LHCN-M2 (cell line): ENCODE results near the gene UCN. TPM values are rescaled to one million over a fixed set of nuclear protein-coding genes. Genes with fewer than 3 reads are reported as not detected.
"Not testable (repeated sequence)": the region's sequence is repeated elsewhere in the genome, so short reads cannot be mapped to it uniquely, and the experiment has no call there.

Experiments used
- DNase-seq: peaks from one replicate; pipeline ENCODE4 v3.0.0-alpha.2; 2012; ENCODE audit warnings: low read depth
- polyA plus RNA-seq: library from polyadenylated mRNA; unstranded; fragments of >200 nt; gene quantifications from one replicate; pipeline ENCODE4 v1.2.1, GENCODE V29; 2012; ENCODE audit warnings: missing spikeins
- total RNA-seq: library from RNA; depleted of rRNA; stranded (reverse); fragments of >200 nt; gene quantifications from 2 replicates; pipeline ENCODE4 v1.2.3, GENCODE V29; 2014; rRNA removed

The UCN gene, protein sequence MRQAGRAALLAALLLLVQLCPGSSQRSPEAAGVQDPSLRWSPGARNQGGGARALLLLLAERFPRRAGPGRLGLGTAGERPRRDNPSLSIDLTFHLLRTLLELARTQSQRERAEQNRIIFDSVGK
- total RNA-seq = 1.2 and 2.2 TPM in 2 replicates
- polyA plus RNA-seq = 0.62 TPM

DNA sequence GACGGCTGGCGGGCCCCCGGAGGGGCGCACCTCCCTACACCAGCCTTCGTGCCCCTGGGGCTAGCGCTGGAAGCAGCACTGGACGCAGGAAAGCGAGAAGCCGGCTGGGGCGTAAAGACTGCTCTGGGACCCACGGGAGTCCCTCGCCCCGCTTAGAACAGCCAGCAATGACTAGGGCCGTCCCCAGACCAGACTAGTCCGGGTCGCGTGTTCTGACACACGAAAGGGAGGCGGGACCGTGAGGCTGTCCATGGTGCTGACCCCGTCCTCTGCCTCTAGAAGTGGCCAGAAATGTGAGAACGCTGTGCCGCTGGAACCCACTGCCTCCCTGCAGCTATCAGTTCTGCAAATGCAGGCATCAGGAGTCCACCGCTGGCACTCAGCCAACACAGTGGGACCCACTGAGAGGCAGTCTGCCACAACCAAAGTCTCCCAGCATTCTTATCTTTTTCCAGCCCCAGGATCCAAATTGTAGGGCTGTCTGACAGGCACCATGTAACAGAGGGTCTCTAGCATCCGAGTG, at the start of gene UCN:
TSS of gene UCN (minus strand) at position 87 of the 523 bp plus-strand sequence. CDS start 550 bp downstream, outside the sequence.
- no peak for DNase-seq

DNA sequence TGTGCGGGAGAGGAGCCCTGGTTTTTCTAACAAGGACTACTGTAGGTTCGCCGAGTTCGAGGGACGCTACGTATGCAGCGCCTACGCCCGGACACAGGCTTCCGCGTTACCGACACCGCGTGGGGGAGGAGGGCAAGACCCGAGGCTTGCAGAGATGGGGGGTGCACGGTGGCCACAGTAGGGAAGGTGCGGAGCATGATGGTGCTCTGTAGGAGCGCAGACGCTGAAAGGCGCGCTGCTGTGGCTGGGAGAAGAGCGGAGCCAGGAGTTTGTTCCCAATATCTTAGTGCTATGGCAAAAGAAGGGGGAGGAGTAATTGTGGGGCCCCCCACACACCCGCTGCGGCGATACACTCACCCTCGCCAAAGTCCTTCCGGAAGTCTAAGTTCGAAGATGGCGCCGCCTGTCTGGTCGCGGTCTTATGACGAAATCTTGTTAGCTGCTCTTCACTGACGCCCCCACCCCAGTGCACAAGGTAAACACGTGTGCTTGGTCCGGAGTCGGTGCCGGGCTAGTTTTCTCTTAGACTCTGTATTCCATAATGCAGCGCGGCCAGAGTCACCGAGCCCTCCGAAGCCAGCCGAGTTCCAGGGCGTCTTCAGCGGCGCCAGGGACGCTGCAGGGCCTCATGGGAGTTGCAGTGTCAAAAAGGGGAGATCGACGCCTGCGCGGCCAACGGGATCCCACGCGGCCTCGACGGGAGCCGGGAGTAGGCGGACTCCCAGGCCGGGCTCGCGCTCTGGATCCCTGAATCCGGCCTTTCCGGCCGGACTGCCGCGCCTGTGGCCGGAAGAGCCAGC, 48.3 kb upstream of the UCN start, which contains the start of gene GTF3C2:
TSS of gene GTF3C2 (minus strand) at position 383 of the 800 bp plus-strand sequence. CDS start 13,210 bp downstream, outside the sequence.
- DNase-seq = peak; percentile 98

DNA sequence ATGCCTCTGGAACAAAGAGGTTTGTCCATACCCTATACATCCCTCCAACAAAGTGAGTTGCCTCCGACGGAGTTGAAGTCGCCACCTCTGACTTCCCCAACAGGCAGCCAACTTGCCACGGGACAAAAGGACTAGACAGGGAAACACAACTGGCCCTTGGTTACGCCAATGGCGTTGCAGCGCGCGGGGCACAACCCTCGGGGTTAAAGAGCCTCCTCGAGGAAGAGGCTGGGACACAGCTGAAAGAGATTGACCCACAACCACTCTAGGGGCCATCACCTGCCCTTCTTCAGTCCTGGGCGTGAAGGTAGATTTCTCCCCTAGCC, 47.8 kb upstream of the UCN start:
- peak; percentile 60 for DNase-seq

DNA sequence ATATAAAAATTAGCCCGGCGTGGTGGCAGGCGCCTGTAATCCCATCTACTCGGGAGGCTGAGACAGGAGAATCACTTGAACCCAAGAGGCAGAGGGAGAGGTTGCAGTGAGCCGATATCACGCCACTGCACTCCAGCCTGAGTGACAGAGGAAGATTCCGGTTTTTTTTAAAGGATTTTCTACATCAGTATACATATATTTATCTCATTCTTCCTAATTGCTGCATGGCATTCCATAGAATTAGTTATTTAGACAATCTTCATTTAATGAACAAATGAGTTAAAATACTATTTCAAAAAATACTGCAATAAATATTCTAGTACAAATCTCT, 46.3 kb upstream of the UCN start:
- no peak for DNase-seq

DNA sequence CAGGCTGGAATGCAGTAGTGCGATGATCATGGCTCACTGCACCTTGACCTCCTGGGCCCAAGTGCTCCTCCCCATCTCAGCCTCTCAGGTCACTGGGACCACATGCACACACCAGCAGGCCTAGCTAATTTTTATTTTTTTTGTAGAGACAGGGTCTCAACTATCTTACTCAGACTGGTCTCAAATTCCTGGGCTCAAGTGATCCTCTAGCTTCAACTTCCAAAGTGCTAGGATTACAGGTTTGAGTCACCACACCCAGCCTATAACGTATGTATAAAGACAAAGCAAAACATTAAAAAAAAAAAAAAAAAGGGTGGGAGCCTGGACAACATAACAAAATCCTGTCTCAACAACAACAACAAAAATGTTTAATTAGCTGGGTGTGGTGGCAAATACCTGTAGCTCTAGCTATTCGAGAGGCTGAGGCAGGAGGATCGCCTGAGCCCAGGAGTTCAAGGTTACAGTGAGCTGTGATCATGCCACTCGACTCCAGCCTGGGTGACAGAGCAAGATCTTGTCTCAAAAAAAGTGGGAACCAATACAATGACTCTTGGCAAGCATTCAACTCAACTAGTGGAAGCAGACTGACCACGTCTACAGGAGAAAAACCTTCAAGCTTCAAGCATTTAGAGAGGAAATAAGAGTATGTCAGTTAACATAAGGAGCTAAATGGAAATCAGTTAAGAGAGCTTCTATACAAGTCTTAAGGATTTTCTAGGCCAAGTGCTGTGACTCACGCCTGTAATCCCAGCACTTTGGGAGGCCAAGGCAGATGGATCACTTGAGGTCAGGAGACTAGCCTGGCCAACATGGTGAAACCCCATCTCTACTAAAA, 45.7 kb upstream of the UCN start:
- peak; percentile 79 for DNase-seq

DNA sequence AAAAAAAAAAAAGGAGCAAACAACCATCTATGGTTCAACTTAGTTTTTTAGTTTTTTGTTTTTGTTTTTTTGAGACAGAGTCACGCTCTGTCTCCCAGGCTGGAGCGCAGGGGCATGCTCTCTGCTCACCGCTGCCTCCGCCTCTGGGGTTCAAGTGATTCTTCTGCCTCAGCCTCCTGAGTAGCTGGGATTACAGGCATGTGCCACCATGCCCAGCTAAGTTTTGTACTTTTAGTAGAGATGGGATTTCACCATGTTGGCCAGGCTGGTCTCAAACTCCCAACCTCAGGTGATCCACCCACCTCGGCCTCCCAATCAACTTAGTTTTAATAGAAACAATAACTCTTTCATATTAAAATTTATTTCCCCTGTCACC, 45.1 kb upstream of the UCN start:
- DNase-seq = not testable (repeated sequence)

DNA sequence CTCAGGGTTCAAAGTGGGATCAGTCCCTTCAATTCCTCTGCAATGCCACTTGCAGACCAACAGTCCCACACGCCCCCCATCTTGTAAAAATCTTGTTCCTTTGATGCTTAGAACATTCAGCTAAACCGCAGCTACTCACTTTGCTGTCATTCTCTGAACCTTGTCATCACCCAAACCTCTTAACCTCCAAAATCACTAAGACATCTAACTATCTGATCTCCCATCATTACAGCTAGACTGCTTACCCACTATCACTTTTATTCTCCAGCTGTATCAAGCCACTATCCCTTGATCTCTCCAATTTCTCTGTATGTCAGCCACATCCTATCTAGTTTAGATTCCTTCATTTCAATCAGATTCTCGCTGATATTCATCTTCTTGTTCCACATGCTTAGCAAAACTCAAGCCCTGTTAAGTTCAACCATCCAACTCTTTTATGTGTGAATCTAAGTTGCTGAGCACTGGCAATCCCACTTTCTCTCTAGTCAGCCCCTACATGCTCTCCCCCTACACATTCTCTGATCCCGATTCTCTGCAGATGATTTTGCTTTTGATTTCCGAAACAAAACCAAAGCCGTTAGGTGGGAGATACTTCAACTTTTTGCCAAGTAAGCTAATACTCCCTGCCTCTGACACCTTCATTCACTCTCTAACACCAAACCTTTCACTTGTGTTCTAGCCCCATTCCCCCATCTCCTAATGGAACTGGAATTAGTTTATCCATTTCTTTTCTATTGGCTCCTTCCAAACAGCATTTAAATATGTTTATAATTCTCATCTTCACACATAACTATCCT, 43.8 kb upstream of the UCN start:
- no peak for DNase-seq

DNA sequence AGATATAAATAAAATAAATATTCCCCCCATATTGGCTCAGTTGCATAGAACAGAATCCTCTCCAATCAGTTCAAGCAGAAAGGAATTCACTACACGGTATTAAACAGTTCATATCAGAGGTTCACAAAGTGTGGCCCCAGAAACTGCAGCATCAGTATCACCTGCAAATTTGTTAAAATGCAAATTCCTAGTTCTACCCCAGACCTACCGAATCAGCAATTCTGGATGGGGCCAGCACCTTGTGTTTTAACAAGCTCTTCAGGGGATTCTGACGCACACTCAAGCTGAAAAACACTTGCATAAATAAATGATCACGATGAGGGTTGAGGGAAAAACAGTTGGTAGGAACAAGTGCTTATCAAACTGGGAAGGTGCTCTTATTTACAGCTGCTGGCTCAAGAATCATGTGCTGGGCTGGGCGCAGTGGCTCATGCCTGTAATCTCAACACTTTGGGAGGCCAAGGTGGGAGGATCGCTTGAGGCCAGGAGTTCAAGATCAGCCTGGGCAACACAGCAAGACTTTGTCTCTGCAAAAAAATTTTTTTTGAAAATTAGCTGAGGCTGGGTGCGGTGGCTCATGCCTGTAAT, 42.0 kb upstream of the UCN start:
- DNase-seq = no peak

DNA sequence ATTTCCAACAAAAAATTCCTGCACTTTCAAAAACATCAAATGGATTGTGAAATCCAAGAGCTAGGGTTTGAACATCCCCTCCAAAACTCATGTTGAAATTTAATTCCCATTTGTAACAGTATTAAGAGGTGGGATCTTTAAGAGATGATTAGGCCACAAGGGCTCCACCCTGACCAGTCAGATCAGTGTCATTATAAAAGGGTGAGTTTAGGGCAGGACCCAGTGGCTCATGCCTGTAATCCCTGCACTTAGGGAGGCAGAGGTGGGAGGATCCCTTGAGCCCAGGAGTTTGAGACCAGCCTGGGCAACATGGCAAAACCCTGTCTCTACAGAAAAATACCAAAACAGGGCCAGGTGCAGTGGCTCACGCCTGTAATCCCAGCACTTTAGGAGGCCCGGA, 39.4 kb upstream of the UCN start:
- peak; percentile 11 for DNase-seq

DNA sequence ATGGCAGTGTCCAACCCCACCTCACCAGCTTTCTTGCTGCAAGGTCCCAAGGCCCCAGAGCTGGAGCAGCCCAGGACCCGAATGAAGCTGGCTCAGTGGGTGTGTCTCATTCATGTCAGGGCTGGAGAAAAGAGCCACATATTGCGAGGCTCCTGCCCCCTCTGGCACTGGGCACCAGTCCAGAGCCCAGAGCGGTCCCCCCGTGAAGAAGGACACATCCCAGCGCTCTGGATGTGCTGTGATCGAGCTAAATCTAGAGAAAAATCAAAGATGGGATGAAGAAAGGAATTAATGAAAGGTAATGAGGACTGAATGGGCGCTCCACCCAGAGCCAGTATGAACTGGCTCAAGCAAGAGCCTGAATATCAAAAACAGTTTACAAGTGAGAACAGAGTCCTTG, 27.9 kb upstream of the UCN start:
- DNase-seq = no peak

DNA sequence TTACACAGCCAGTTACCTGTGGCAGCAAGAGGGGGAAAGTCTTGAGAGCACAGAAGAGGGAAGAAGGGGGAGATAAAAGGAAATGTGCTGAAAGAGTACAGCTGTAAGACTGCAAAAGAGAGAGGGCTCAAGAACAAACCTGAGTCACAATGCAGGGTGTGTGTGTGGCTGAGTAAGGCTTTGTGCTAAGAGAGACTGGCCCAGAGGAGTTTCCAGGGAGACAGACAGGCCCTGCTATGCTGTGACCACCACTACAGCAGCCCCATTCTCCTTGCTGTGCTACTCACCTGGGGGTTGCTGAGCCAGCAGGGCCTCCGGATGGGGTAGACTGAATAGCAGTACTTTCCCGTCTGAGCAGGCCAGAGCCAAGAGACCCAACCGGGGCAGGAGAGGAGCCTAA, 27.1 kb upstream of the UCN start:
- no peak for DNase-seq

DNA sequence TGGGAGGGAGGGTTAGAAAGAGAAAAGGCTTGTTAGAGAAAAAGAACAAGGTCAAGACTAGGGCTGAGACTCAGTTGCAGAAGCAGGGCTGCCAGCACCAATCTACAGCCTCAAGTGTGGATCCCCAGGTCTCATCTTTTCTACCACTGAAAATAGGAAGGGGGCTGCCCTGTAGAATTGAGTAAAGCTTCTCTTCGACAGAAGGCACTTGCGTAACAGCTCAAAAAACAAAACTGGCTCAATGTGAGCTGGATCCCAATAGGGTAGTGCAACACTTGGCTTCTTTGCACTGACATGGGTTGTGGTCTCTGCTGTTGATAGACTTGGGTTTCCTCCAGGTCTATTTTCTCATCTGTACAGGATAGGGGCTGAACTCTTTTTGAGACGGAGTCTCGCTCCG, 16.5 kb upstream of the UCN start:
- no peak for DNase-seq

DNA sequence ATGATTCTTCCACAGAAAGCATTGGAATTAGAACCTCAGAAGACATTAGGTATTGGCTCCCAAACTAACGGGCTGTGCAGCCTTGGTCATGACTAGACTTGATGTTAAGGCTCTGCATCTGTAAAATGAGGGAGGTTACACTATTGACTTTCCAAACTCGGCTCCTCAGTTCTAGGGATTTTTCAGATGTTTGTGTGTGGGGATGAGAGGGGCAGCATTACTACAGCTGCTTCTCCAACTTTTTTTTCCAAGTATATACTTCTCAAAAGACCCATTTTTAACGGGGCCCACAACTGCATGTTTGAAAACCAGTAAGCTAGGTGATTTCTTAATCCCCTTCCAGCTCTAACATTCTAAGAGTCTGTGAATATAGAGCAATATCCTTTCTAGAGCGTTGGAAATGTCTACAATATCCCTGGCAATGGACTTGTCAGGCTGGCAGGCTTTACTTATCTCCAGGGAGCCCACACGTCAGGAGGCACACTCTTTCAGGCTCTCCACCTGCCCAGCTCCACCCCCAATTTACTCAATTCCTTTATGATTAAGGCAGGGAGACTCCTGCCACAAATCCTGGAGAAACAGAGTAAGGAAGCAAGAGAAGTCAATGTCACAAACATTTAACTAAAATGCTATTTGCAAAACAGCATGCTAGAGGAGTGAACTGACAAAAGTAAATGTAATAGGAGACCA, 15.5 kb upstream of the UCN start:
- DNase-seq = no peak

DNA sequence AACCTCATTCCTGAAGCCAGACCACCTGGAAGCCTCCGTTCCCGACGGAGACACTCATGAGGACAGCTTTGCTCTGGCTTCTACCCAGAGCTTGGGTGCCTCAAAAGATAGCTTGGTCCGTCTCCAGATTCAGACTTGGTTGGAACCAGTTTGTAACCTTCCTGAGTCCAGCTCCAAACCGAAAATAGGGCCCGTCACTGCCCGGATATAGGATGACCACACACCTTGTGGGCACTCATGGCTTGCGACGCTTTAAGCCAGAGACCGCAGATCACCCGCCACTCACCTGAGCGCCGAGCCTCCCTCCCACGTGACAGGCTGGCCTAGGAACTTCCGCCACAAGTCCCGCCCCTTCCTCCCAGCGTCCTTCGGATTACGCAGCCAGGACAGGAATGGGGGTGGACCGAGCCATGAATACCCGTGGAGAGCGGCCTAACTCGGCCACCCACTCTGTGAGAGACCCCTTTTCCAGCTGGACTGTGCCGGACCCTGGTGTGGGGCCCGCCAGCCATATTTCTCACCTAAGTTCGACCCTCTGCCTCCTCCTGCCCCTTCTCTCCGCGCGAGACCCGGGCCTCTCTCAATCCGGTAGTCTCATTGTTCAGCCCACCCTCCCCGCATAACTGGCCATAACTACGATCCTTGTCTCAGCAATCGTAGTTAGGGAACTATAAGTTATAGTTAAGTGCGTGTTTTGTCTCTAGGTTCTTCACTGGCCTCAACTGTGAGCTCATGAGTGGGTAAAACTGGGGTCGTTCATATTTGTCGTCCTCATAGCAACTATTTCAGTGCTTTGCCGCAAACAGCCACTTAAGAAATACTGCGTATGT, 14.7 kb upstream of the UCN start, which contains the start of gene MPV17:
TSS of gene MPV17 (minus strand) at position 332 of the 830 bp plus-strand sequence. CDS start 580 bp downstream, outside the sequence.
- peak; percentile 81 for DNase-seq

DNA sequence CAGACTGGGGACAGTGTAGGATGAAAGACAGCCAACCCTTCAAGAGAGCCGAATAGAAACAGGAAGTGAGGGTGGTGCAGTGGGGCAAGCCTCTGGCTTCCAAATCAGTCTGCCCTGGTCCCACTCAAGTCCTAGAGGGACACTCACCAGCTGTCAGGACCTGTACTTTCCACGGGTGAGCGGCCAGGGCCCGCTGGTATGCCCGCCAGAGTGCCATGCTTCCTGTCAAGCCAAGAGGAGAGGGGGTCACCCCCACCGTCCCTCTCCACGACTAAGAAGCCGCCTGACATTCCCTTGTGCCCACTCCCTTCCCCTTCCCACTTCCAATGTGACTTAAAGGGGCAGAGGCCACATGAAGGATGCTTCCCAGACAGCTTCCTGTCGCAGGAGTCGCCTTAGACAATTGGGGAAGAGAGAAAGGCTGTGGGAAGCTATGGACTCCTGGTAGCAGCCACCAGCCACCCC, 14.1 kb upstream of the UCN start:
- DNase-seq = no peak

DNA sequence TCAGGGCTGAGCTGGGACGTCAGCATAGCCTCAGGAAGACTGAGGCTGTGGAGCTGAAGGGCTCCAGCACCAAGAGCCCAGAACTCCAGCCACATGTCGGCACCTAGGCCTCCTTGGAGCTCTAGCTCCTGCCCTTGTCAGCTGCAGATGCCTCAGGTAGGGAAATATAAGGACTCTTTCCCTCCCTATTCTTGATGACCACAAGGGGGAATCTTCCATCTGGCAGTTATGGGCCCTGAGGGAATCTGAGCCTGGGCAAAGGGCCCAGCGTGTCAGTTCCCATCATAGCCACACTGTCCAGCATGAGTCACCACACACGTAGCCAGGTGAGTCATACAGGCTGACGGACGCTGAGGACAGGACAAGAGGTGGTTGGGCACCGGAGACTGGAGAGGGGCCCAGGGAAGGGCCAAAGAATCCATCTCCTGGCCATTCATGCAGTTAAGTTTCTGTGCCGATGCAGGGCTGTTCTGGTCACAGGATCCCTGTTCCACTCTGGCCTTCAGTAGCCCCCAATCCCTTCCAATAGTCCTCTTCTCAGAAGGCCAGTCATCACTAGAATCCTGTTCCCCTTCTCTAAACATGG, 12.8 kb upstream of the UCN start:
- peak; percentile 99 for DNase-seq

DNA sequence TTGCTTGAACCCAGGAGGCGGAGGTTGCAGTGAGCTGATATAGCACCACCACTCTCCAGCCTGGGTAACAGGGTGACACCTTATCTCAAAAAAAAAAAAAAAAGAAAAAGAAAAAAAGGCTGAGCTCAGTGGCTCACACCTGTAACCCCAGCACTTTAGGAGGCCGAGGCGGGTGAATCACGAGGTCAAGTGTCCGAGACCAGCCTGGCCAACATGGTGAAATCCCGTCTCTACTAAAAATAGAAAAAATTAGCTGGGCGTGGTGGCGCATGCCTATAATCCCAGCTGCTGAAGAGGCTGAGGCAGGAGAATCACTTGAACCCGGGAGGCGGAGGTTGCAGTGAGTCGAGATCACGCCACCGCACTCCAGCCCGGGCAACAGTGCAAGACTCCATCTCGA, 11.6 kb upstream of the UCN start:
- not testable (repeated sequence) for DNase-seq

DNA sequence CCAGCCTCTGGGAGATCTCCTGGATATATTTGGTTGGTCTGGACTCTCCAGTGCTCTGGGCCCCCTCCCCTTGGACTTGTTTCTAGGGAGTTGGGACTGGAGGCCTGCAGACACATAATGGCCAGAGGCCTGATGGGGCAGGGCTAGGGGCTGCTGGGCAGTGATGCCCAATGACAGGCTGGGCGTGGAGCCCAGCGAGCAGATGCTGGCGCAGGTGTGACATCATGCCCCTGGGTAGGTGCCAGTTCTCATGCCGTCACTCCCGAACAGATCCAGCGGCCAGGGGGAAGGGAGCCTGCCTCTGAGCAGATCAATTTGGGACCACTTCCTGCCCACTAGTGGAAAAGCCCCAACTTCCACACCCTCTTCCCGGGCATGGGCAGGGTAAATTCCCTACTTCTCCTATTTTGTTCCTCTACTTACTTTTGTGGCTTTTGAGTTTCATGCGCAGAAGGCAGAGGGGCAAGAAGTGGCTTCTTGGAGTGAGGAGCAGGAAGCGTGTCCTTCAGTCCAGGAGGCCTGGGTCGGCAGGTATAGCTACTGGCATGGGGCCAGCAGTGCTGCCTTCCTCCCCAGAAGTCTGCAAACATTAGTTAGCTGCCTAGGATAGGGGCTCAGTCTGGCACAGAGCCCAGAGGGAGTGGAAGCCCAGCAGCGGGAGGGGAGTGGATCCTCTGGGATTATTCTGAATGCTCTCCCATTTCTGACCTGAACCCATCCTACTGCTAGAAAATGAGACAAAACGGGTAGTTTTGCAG, 8.6 kb upstream of the UCN start:
- no peak for DNase-seq
